HCT116 (cell line): Measurements from ENCODE around the gene CTXND1. TPM values are rescaled to one million over a fixed set of nuclear protein-coding genes. Genes with fewer than 3 reads are reported as not detected.

ENCODE experiments used
- ATAC-seq: fragments of 200-7000 bp; cut with Tn5 transposase; 2 replicates; pipeline ENCODE4 v1.9.1; 2020; ENCODE audit warnings: mild to moderate bottlenecking, moderate library complexity
- BruUV-seq: library from RNA; stranded (reverse); fragments of 400-500 nt; replicated peaks from 2 replicates; lab custom pipeline; 2021; lab: Mats Ljungman, UMichigan
- CTCF ChIA-PET: fragments of 300-600 bp; sonication (Branson Sonifier 250); formaldehyde crosslinking; loops from one replicate; lab custom pipeline; 2021; ENCODE audit warnings: antibody characterized with exemption; lab: Charles Lee
- POLR2A ChIA-PET: fragments of 300-600, 350-600 bp; sonication (Branson Sonifier 250); formaldehyde crosslinking; loops from one replicate; lab custom pipeline; 2021; ENCODE audit warnings: antibody characterized with exemption; lab: Charles Lee
- RAD21 ChIA-PET, 2 experiments: fragments of 300-600 bp; sonication (Branson Sonifier 250); formaldehyde crosslinking; loops; one replicate each; lab custom pipeline; 2023; ENCODE audit warnings: low total read pairs in 2 of 2; ENCODE audit not compliant: uncharacterized antibody in 2 of 2, unreplicated experiment in 2 of 2, low non-redundant PET in 1 of 2; lab: Charles Lee
- DNase-seq: peaks from one replicate; pipeline ENCODE4 v3.0.0-alpha.2; 2010; ENCODE audit warnings: low read depth, low spot score
- H2AFZ ChIP-seq: fragments of 200-600 bp; shearing (Covaris generic), sonication (generic); 2 replicates; pipeline ENCODE4 v1.6.1; 2017; ENCODE audit warnings: low read depth, mixed run types, mixed read lengths, antibody characterized with exemption, low read length; ENCODE audit not compliant: poor library complexity, severe bottlenecking
- H3K27ac ChIP-seq: 2 replicates; pipeline ENCODE4 v1.5.1; 2012; ENCODE audit warnings: low read depth, low read length
- H3K27me3 ChIP-seq: fragments of 200-600 bp; sonication (generic); 2 replicates; pipeline ENCODE4 v1.6.1; 2016; ENCODE audit warnings: mixed run types, low read length, mixed read lengths; ENCODE audit not compliant: insufficient read depth
- H3K36me3 ChIP-seq, 2 experiments: fragments of 200-500 bp in 1 of 2; fragments of 200-600 bp in 1 of 2; sonication (Bioruptor generic) in 1 of 2; sonication (generic) in 1 of 2; 2 replicates each; pipeline versions ENCODE4 v1.5.1 to v1.6.1; 2014 to 2016; ENCODE audit warnings: low read length in 2 of 2, inconsistent platforms in 1 of 2, mixed read lengths in 1 of 2, mixed run types in 1 of 2; ENCODE audit not compliant: insufficient read depth in 2 of 2, control insufficient read depth in 1 of 2
- H3K4me1 ChIP-seq, 2 experiments: fragments of 200-600 bp in 1 of 2; sonication (generic) in 1 of 2; 2 replicates each; pipeline versions ENCODE4 v1.5.1 to v1.6.1; 2012 to 2017; ENCODE audit warnings: low read length in 2 of 2, inconsistent platforms in 1 of 2, mild to moderate bottlenecking in 1 of 2, mixed read lengths in 1 of 2, mixed run types in 1 of 2, moderate library complexity in 1 of 2; ENCODE audit not compliant: insufficient read depth in 2 of 2, control insufficient read depth in 1 of 2
- H3K4me2 ChIP-seq: fragments of 200-600 bp; sonication (generic); 2 replicates; pipeline ENCODE4 v1.6.1; 2017; ENCODE audit warnings: mixed run types, low read length, mixed read lengths
- H3K4me3 ChIP-seq, 2 experiments: fragments of 200-600 bp in 1 of 2; sonication (generic) in 1 of 2; replicated peaks in 1 of 2; 2 replicates each; pipeline ENCODE4 v1.5.1; 2011 to 2016; ENCODE audit warnings: low read length in 2 of 2, control low read depth in 1 of 2, low read depth in 1 of 2, mild to moderate bottlenecking in 1 of 2, mixed read lengths in 1 of 2, mixed run types in 1 of 2
- H3K79me2 ChIP-seq: fragments of 200-600 bp; sonication (generic); 2 replicates; pipeline ENCODE4 v1.6.1; 2017; ENCODE audit warnings: mild to moderate bottlenecking, mixed run types, low read length, moderate library complexity, mixed read lengths; ENCODE audit not compliant: insufficient read depth
- H3K9ac ChIP-seq: fragments of 200-600 bp; sonication (generic); 2 replicates; pipeline ENCODE4 v1.6.1; 2016; ENCODE audit warnings: low read length, mixed read lengths
- H3K9me2 ChIP-seq: fragments of 200-600 bp; sonication (generic), shearing (Covaris generic); 2 replicates; pipeline ENCODE4 v1.6.1; 2017; ENCODE audit warnings: mixed run types, mild to moderate bottlenecking, moderate library complexity; ENCODE audit not compliant: insufficient read depth
- H3K9me3 ChIP-seq, 2 experiments: fragments of 200-500 bp in 1 of 2; fragments of 200-600 bp in 1 of 2; sonication (Bioruptor generic) in 1 of 2; sonication (generic) in 1 of 2; 2 replicates each; pipeline ENCODE4 v1.6.1; 2014 to 2017; ENCODE audit warnings: low read length in 2 of 2, mixed read lengths in 2 of 2, inconsistent platforms in 1 of 2, low read depth in 1 of 2, mild to moderate bottlenecking in 1 of 2, mixed run types in 1 of 2, moderate library complexity in 1 of 2; ENCODE audit not compliant: control insufficient read depth in 1 of 2, insufficient read depth in 1 of 2
- H4K20me1 ChIP-seq: fragments of 200-600 bp; sonication (generic), shearing (Covaris generic); 2 replicates; pipeline ENCODE4 v1.6.1; 2017; ENCODE audit warnings: mixed run types, mild to moderate bottlenecking, moderate library complexity; ENCODE audit not compliant: insufficient read depth
- CEBPB ChIP-seq: IDR thresholded peaks from 2 replicates; pipeline ENCODE4 v1.6.1; 2012; ENCODE audit warnings: low read depth
- CTCF ChIP-seq, 3 experiments: fragments of 200-600 bp in 1 of 3; sonication (generic) in 1 of 3; IDR thresholded peaks in 2 of 3; conservative IDR thresholded peaks in 1 of 3; 2 replicates each; pipeline ENCODE4 v1.5.1; 2012 to 2017; ENCODE audit warnings: low read depth in 2 of 3, low read length in 2 of 3, antibody characterized with exemption in 1 of 3, borderline replicate concordance in 1 of 3, control low read depth in 1 of 3, mild to moderate bottlenecking in 1 of 3, mixed read lengths in 1 of 3, mixed run types in 1 of 3, moderate library complexity in 1 of 3; ENCODE audit not compliant: insufficient read depth in 1 of 3
- EZH2 ChIP-seq: fragments of 200-600 bp; sonication (generic); IDR thresholded peaks from 2 replicates; pipeline ENCODE4 v1.6.1; 2017; ENCODE audit warnings: antibody characterized with exemption, mixed run types
- JUND ChIP-seq: IDR thresholded peaks from 2 replicates; pipeline ENCODE4 v1.6.1; 2012
- MAX ChIP-seq: IDR thresholded peaks from 2 replicates; pipeline ENCODE4 v1.6.1; 2012
- REST ChIP-seq: IDR thresholded peaks from 2 replicates; pipeline ENCODE4 v1.6.1; 2012; ENCODE audit warnings: low read depth
- ZBTB33 ChIP-seq: IDR thresholded peaks from 2 replicates; pipeline ENCODE4 v1.6.1; 2011; ENCODE audit warnings: mild to moderate bottlenecking, low read length, moderate library complexity; ENCODE audit not compliant: insufficient replicate concordance; ENCODE audit errors: extremely low read depth
- intact Hi-C: fragments of 100-400 bp; cut with micrococcal nuclease; formaldehyde crosslinking; loops from 2 replicates; pipeline ENCODE4 v1.10.0; 2022
- total RNA-seq: library from RNA; stranded (reverse); gene quantifications from one replicate; pipeline ENCODE4 v1.2.1, GENCODE V29; 2021; ENCODE audit not compliant: unreplicated experiment

The CTXND1 gene
- total RNA-seq, 1 experiment from 2014 or later = not detected

- no peaks in the 10 kb centered on the region for H3K4me1 ChIP-seq
- H3K79me2 ChIP-seq = no peaks in the 10 kb centered on the region
- H3K4me3 ChIP-seq = no peak overlapping the region
- H4K20me1 ChIP-seq = no peaks in the 10 kb centered on the region
- H3K36me3 ChIP-seq = no peaks in the 10 kb centered on the region
- no peak overlapping the region for H3K9ac ChIP-seq
- no peak overlapping the region for H3K27ac ChIP-seq
- intact Hi-C loops = no loop called here
- no peak overlapping the region for H2AFZ ChIP-seq
- ATAC-seq (no peak), DNase-seq (no peak)
- no peaks in the 10 kb centered on the region for H3K9me2 ChIP-seq
- ChIA-PET CTCF (no interaction called here), POLR2A (no interaction called here), RAD21 (no interaction called here)
- BruUV-seq = no TSS peak
- H3K4me2 ChIP-seq = no peak overlapping the region
- no peak for TF ChIP-seq CEBPB
- TF ChIP-seq JUND = no peak
- no peak for TF ChIP-seq CTCF (IDR thresholded peaks at IDR 0.05 in 2 of 3, conservative IDR thresholded peaks at IDR 0.05 in 1 of 3; ENCODE audit: borderline replicate concordance in 1 of 3, insufficient read depth in 1 of 3, low read depth in 2 of 3, low read length in 2 of 3)
- no peak for TF ChIP-seq REST
- no peak for TF ChIP-seq MAX
- no peak for TF ChIP-seq ZBTB33
- TF ChIP-seq EZH2 = no peak
- H3K27me3 ChIP-seq = no peaks in the 10 kb centered on the region
- no peaks in the 10 kb centered on the region for H3K9me3 ChIP-seq
Measured at GRCh38 chr15:80216911-80217310, 35.1 kb downstream of the CTXND1 start.
